Measurements from ENCODE around the gene POMT2. TPM values are rescaled to one million over a fixed set of nuclear protein-coding genes. Genes with fewer than 3 reads are reported as not detected.

The POMT2 gene
- total RNA-seq, 6 donors from 2014 or later, result 14.6 to 36.7 (median 25.4) TPM

DNA sequence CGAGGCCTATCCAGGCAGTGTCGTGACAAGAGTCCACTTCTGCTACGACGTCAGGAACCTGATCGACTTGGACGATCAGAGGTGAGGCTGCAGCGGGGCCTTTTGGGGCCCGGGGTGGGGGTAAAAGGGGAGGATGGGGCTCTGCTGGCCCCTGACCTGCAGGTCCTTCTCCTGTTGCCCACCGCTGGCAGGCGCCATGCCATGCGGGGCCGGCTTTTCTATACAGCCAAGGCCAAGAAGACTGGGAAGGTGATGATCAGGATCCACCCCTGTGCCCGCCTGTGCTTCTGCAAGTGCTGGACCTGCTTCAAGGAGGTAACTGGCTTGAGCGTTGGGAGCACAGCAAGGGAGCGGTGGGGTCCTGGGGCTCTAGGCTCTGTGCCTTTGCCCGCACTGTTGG lies 81.3 kb downstream of the POMT2 start:
- Histone ChIP-seq H3K9me3 (no peaks in the 10 kb centered on the region), H3K4me1 (no peaks in the 10 kb centered on the region), H3K27me3 (no peaks in the 10 kb centered on the region), H3K27ac (no peak overlapping the region), H3K4me3 (no peak overlapping the region), H3K36me3 (no peaks in the 10 kb centered on the region)
- ATAC-seq (ENCODE audit: low FRiP score in 2 of 2) (no peak), DNase-seq (peak in 1 of 2 donors; percentile 68)
- 94 to 96% methylated on average over 5 to 16 of the region's 16 CpGs for WGBS, 2 donors
- TF ChIP-seq CTCF (IDR thresholded peaks at IDR 0.05) (no peak), POLR2AphosphoS5 (IDR thresholded peaks at IDR 0.05) (no peak), EP300 (IDR thresholded peaks at IDR 0.05) (no peak), POLR2A (IDR thresholded peaks at IDR 0.05) (no peak)

DNA sequence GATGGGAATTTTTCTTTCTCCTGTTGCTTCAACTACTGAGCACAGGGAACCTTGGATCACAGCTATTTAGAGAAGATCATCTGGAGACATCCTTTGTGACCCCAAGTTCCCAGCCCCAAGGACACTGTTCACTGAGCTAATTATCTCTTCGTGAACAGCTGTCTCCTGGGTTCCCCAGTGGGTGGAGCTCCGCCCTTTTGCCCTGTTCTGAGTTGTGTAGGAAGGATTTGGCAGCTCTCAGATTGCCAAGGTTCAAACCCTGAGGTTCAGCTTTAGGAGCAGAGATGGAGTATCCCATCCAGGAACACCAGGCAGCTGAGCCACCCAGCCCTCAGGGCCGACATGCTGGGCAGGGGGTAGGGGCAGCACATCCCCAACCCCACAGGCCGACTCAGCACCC lies 81.7 kb downstream of the POMT2 start:
- ATAC-seq (ENCODE audit: low FRiP score in 2 of 2) (no peak), DNase-seq (no peak)
- no peaks in the 10 kb centered on the region for H3K27me3 ChIP-seq
- WGBS, 2 donors, result 71 to 86% methylated on average over 4 of the region's 4 CpGs
- H3K4me1 ChIP-seq, result no peaks in the 10 kb centered on the region
- TF ChIP-seq POLR2AphosphoS5 (IDR thresholded peaks at IDR 0.05), result no peak
- no peak for TF ChIP-seq EP300 (IDR thresholded peaks at IDR 0.05)
- TF ChIP-seq POLR2A (IDR thresholded peaks at IDR 0.05), result no peak
- no peak for TF ChIP-seq CTCF (IDR thresholded peaks at IDR 0.05)
- H3K4me3 ChIP-seq, result no peak overlapping the region
- H3K9me3 ChIP-seq, result no peaks in the 10 kb centered on the region
- no peaks in the 10 kb centered on the region for H3K36me3 ChIP-seq
- no peak overlapping the region for H3K27ac ChIP-seq

DNA sequence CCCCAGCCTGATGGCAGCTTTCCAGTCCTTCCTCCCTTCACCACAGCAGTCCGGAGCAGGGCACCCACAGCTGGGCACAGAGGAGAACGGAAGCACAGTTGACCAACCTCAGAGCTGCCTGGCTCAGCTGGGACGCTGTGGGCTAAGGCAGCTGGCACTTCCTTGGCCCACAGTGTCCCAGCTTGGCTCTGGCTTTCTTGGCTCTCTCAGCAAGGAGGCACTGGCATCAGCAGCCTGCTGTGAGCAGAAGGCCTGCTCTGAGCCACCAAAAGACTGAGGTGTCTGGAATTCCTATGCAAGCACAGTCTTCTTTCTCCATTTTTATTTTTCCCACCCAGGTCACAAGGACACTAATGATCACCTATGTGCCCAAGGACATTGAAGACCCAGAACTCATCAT lies 82.3 kb downstream of the POMT2 start:
- Histone ChIP-seq H3K4me1 (no peaks in the 10 kb centered on the region), H3K4me3 (no peak overlapping the region), H3K36me3 (no peaks in the 10 kb centered on the region), H3K27me3 (no peaks in the 10 kb centered on the region), H3K27ac (no peak overlapping the region), H3K9me3 (no peaks in the 10 kb centered on the region)
- WGBS, 2 donors, result 79% methylated on average over 2 of the region's 3 CpGs; no CpG with 5 or more reads in 1 of the 2 donors
- ATAC-seq (ENCODE audit: low FRiP score in 2 of 2) (no peak), DNase-seq (no peak)
- no peak for TF ChIP-seq POLR2A (IDR thresholded peaks at IDR 0.05)
- TF ChIP-seq POLR2AphosphoS5 (IDR thresholded peaks at IDR 0.05), result no peak
- TF ChIP-seq EP300 (IDR thresholded peaks at IDR 0.05), result no peak
- no peak for TF ChIP-seq CTCF (IDR thresholded peaks at IDR 0.05)

DNA sequence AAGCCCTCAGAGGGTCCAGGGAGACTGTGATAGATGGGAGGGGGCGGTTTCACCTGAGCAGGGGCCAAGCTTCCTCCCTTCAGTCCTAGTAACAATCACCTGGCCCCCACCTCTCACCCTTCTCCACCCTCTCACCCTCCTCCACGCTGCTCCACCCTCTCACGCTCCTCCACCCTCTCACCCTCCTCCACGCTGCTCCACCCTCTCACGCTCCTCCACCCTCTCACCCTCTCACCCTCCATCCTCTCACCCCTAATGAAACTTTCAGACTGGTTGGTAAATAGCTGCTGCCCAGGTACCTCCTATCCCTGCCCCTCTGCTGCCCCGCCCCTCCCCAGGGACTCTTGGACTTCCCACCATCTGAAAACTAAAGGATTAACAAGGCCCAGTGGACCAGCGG lies 83.9 kb downstream of the POMT2 start:
- Histone ChIP-seq H3K27me3 (no peaks in the 10 kb centered on the region), H3K4me1 (no peaks in the 10 kb centered on the region), H3K36me3 (no peaks in the 10 kb centered on the region), H3K27ac (no peak overlapping the region), H3K4me3 (no peak overlapping the region), H3K9me3 (no peaks in the 10 kb centered on the region)
- ATAC-seq (ENCODE audit: low FRiP score in 2 of 2) (no peak), DNase-seq (no peak)
- TF ChIP-seq POLR2AphosphoS5 (IDR thresholded peaks at IDR 0.05), result no peak
- TF ChIP-seq POLR2A (IDR thresholded peaks at IDR 0.05), result no peak
- WGBS, 2 donors, result 60 to 68% methylated on average over 6 to 7 of the region's 7 CpGs

DNA sequence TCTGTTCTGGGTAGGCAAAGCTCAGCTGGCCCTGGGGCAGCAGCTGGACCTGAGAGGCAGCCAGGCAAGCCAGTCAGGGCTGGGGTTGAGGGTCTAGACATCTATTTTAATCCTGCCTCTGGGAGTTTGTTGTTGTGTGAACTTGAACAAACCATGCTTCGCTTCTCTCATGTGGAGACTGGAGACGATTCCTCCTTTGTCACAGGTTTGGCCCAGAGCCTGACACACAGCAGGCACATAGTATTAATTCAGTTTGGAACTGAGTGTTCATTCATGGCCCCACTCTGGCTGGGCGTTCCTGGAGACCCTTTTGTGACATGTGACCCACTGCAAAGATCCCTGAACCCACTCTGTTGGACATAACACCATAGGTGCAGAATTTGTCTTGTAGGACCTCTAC lies 89.0 kb downstream of the POMT2 start:
- ATAC-seq (ENCODE audit: low FRiP score in 2 of 2) (no peak), DNase-seq (no peak)
- 80 to 81% methylated on average over 2 to 3 of the region's 3 CpGs for WGBS, 2 donors
- no peak for TF ChIP-seq POLR2A (IDR thresholded peaks at IDR 0.05)
- no peak for TF ChIP-seq EP300 (IDR thresholded peaks at IDR 0.05)
- no peak for TF ChIP-seq CTCF (IDR thresholded peaks at IDR 0.05)
- TF ChIP-seq POLR2AphosphoS5 (IDR thresholded peaks at IDR 0.05), result no peak
- no peaks in the 10 kb centered on the region for H3K4me1 ChIP-seq
- no peaks in the 10 kb centered on the region for H3K27me3 ChIP-seq
- H3K36me3 ChIP-seq, result no peaks in the 10 kb centered on the region
- no peaks in the 10 kb centered on the region for H3K9me3 ChIP-seq
- no peak overlapping the region for H3K4me3 ChIP-seq
- no peak overlapping the region for H3K27ac ChIP-seq
